LNCaP clone FGC (cell line): Measurements from ENCODE around the gene PPL.

ENCODE experiments used
- DNase-seq: peaks from one replicate; pipeline ENCODE4 v3.0.0-alpha.2; 2011; ENCODE audit warnings: low read depth
- H3K4me3 ChIP-seq: 2 replicates; pipeline ENCODE4 v1.5.1; 2011; ENCODE audit warnings: mild to moderate bottlenecking, low read depth, low read length, control low read depth
- CTCF ChIP-seq: IDR thresholded peaks from 2 replicates; pipeline ENCODE4 v1.5.1; 2012; ENCODE audit warnings: mild to moderate bottlenecking; ENCODE audit not compliant: control insufficient read depth, insufficient read depth; ENCODE audit errors: extremely low read depth

The PPL gene

GRCh38 chr16:4893103-4893862 is 43.7 kb downstream of the PPL start:
- TF ChIP-seq CTCF, result no peak

GRCh38 chr16:4892361-4893102 is 44.4 kb downstream of the PPL start:
- H3K4me3 ChIP-seq, result no peak overlapping the region
- DNase-seq, result no peak

More at GRCh38 chr16:4893103-4893862, 43.7 kb downstream of the PPL start:
- no peak for DNase-seq
- H3K4me3 ChIP-seq, result no peak overlapping the region

GRCh38 chr16:4891886-4892216 is 45.1 kb downstream of the PPL start:
- H3K4me3 ChIP-seq, result no peak overlapping the region
- no peak for DNase-seq
- no peak for TF ChIP-seq CTCF

More at GRCh38 chr16:4892361-4893102, 44.4 kb downstream of the PPL start:
- TF ChIP-seq CTCF, result no peak

GRCh38 chr16:4891097-4891885 is 45.7 kb downstream of the PPL start:
- no peak overlapping the region for H3K4me3 ChIP-seq
- no peak for DNase-seq
- no peak for TF ChIP-seq CTCF

- DNase-seq, result no peak
- TF ChIP-seq CTCF, result no peak
- no peak overlapping the region for H3K4me3 ChIP-seq
Measured at GRCh38 chr16:4890686-4891085, 46.3 kb downstream of the PPL start.

- no peak for DNase-seq
- H3K4me3 ChIP-seq, result no peak overlapping the region
- TF ChIP-seq CTCF, result no peak
Measured at GRCh38 chr16:4890026-4890425, 46.9 kb downstream of the PPL start.
